ENCODE results near the gene RYR1.

RYR1 gene

GRCh38 chr19:38457202-38457601, 23.7 kb downstream of the RYR1 start:
- DNase-seq (no peak), ATAC-seq (ENCODE audit: insufficient read depth, low read depth) (no peak)
- Histone ChIP-seq H3K36me3 (ENCODE audit: insufficient read depth, low read length) (no peaks in the 10 kb centered on the region), H3K9ac (ENCODE audit: low read depth, low read length) (no peak overlapping the region), H3K79me2 (ENCODE audit: insufficient read depth, low read length) (no peaks in the 10 kb centered on the region), H2AFZ (ENCODE audit: low read depth, low read length) (no peak overlapping the region), H4K20me1 (ENCODE audit: insufficient read depth, low read length) (no peaks in the 10 kb centered on the region), H3K4me3 (ENCODE audit: low read depth in 1 of 2, low read length in 2 of 2) (no peak overlapping the region), H3K9me3 (ENCODE audit: insufficient read depth, low read length, severe bottlenecking) (no peaks in the 10 kb centered on the region), H3K4me1 (ENCODE audit: insufficient read depth, low read length) (no peaks in the 10 kb centered on the region), H3K27me3 (ENCODE audit: insufficient read depth, low read length, poor library complexity) (no peaks in the 10 kb centered on the region), H3K4me2 (ENCODE audit: insufficient read depth, low read length) (no peak overlapping the region), H3K27ac (ENCODE audit: low read length) (no peak overlapping the region)
- no peak for TF ChIP-seq CTCF (IDR thresholded peaks at IDR 0.05; ENCODE audit: borderline replicate concordance, extremely low read depth, low read length, poor library complexity, severe bottlenecking)
- no peak for TF ChIP-seq EZH2 (IDR thresholded peaks at IDR 0.05; ENCODE audit: borderline replicate concordance, low read depth, low read length, severe bottlenecking)

- ATAC-seq (ENCODE audit: insufficient read depth, low read depth) (no peak), DNase-seq (no peak)
- Histone ChIP-seq H3K4me2 (ENCODE audit: insufficient read depth, low read length) (no peak overlapping the region), H3K79me2 (ENCODE audit: insufficient read depth, low read length) (no peaks in the 10 kb centered on the region), H3K36me3 (ENCODE audit: insufficient read depth, low read length) (no peaks in the 10 kb centered on the region), H3K4me3 (ENCODE audit: low read depth in 1 of 2, low read length in 2 of 2) (no peak overlapping the region), H3K9me3 (ENCODE audit: insufficient read depth, low read length, severe bottlenecking) (no peaks in the 10 kb centered on the region), H3K9ac (ENCODE audit: low read depth, low read length) (no peak overlapping the region), H2AFZ (ENCODE audit: low read depth, low read length) (no peak overlapping the region), H3K27ac (ENCODE audit: low read length) (no peak overlapping the region), H4K20me1 (ENCODE audit: insufficient read depth, low read length) (no peaks in the 10 kb centered on the region), H3K4me1 (ENCODE audit: insufficient read depth, low read length) (no peaks in the 10 kb centered on the region), H3K27me3 (ENCODE audit: insufficient read depth, low read length, poor library complexity) (no peaks in the 10 kb centered on the region)
- no peak for TF ChIP-seq CTCF (IDR thresholded peaks at IDR 0.05; ENCODE audit: borderline replicate concordance, extremely low read depth, low read length, poor library complexity, severe bottlenecking)
- no peak for TF ChIP-seq EZH2 (IDR thresholded peaks at IDR 0.05; ENCODE audit: borderline replicate concordance, low read depth, low read length, severe bottlenecking)
These were observed 24.4 kb downstream of the RYR1 start for GRCh38 chr19:38457690-38458405.

- no peak overlapping the region for H3K4me3 ChIP-seq (ENCODE audit: low read depth in 1 of 2, low read length in 2 of 2)
- DNase-seq, result no peak
- no peaks in the 10 kb centered on the region for H3K27me3 ChIP-seq (ENCODE audit: insufficient read depth, low read length, poor library complexity)
- no peaks in the 10 kb centered on the region for H3K79me2 ChIP-seq (ENCODE audit: insufficient read depth, low read length)
- TF ChIP-seq EZH2 (IDR thresholded peaks at IDR 0.05; ENCODE audit: borderline replicate concordance, low read depth, low read length, severe bottlenecking) (no peak), CTCF (IDR thresholded peaks at IDR 0.05; ENCODE audit: borderline replicate concordance, extremely low read depth, low read length, poor library complexity, severe bottlenecking) (no peak)
- H3K4me1 ChIP-seq (ENCODE audit: insufficient read depth, low read length), result no peaks in the 10 kb centered on the region
- no peak for ATAC-seq (ENCODE audit: insufficient read depth, low read depth)
- no peaks in the 10 kb centered on the region for H3K36me3 ChIP-seq (ENCODE audit: insufficient read depth, low read length)
- no peaks in the 10 kb centered on the region for H4K20me1 ChIP-seq (ENCODE audit: insufficient read depth, low read length)
- H3K27ac ChIP-seq (ENCODE audit: low read length), result no peak overlapping the region
- H3K9me3 ChIP-seq (ENCODE audit: insufficient read depth, low read length, severe bottlenecking), result no peaks in the 10 kb centered on the region
- no peak overlapping the region for H2AFZ ChIP-seq (ENCODE audit: low read depth, low read length)
- H3K9ac ChIP-seq (ENCODE audit: low read depth, low read length), result no peak overlapping the region
- H3K4me2 ChIP-seq (ENCODE audit: insufficient read depth, low read length), result no peak overlapping the region
These were observed 25.5 kb downstream of the RYR1 start for GRCh38 chr19:38458991-38459390.

Measured in DND-41 (cell line).